Body of pancreas (tissue), 4 donors: ENCODE data around the gene GGT6. TPM values are rescaled to one million over a fixed set of nuclear protein-coding genes. Genes with fewer than 3 reads are reported as not detected.

Experiments used
- ATAC-seq: fragments of 150-250 bp; one replicate; pipeline ENCODE4 v1.9.1; 2016
- DNase-seq, 4 donors: peaks; one replicate each; pipeline ENCODE4 v3.0.0-alpha.2; 2019
- H3K27ac ChIP-seq, 4 donors: fragments of 200-600 bp; sonication (generic); 1 replicate in 3 of 4; 2 replicates in 1 of 4; pipeline versions ENCODE4 v1.5.1 to v1.6.1; 2016 to 2019; ENCODE audit warnings: mild to moderate bottlenecking in 1 of 4, mixed read lengths in 1 of 4, moderate library complexity in 1 of 4
- H3K27me3 ChIP-seq, 2 donors: fragments of 200-600 bp; sonication (generic); one replicate each; pipeline ENCODE4 v1.6.0; 2016; ENCODE audit warnings: mild to moderate bottlenecking in 1 of 2
- H3K36me3 ChIP-seq, 2 donors: fragments of 200-600 bp; sonication (generic); replicated peaks in 1 of 2; 2 replicates each; pipeline ENCODE4 v1.5.1; 2016; ENCODE audit warnings: low read depth in 2 of 2; ENCODE audit not compliant: insufficient read depth in 1 of 2
- H3K4me1 ChIP-seq: fragments of 200-600 bp; sonication (generic); one replicate; pipeline ENCODE4 v1.6.0; 2016
- H3K4me3 ChIP-seq, 2 donors: fragments of 200-600 bp; sonication (generic); 1 replicate in 1 of 2; 2 replicates in 1 of 2; pipeline ENCODE4 v1.5.1; 2016 to 2019
- H3K9me3 ChIP-seq, 3 donors: fragments of 200-600 bp; sonication (generic); 1 replicate in 2 of 3; 2 replicates in 1 of 3; pipeline ENCODE4 v1.5.1; 2016
- CTCF ChIP-seq, 7 experiments: fragments of 450-650 bp in 4 of 7; fragments of 200-600 bp in 3 of 7; sonication (generic) in 3 of 7; IDR thresholded peaks; one replicate each; pipeline ENCODE4 v1.5.1; 2016 to 2019; ENCODE audit warnings: antibody characterized with exemption in 7 of 7
- POLR2A ChIP-seq, 3 donors: fragments of 450-650 bp; IDR thresholded peaks; one replicate each; pipeline ENCODE4 v1.6.1; 2016; ENCODE audit warnings: antibody characterized with exemption in 3 of 3, mild to moderate bottlenecking in 2 of 3
- WGBS, 2 donors: methylation state at CpG; one replicate each; pipeline ENCODE4 v1.1.5; 2017; 5-methylcytosine and 5-hydroxymethylcytosine counted together
- intact Hi-C: fragments of 100-400 bp; cut with DNase I; formaldehyde crosslinking; loops from one replicate; pipeline ENCODE4 v1.15.1; 2023
- total RNA-seq, 2 donors: library from RNA; depleted of rRNA; stranded (reverse); fragments of >200 nt; gene quantifications; one replicate each; pipeline ENCODE4 v1.1.0, GENCODE V29; 2016

Gene GGT6
- total RNA-seq, 2 donors from 2014 or later = 29.3 to 85.7 TPM

GRCh38 chr17:4565209-4566141, 5.1 kb upstream of the GGT6 start:
- H3K4me3 ChIP-seq = no peak overlapping the region
- H3K27me3 ChIP-seq = no peaks in the 10 kb centered on the region
- H3K9me3 ChIP-seq = no peaks in the 10 kb centered on the region
- 20 to 28% methylated on average over 16 of the region's 16 CpGs for WGBS, 2 donors
- peak overlapping the region in 1 of 4 donors; percentile 21 for H3K27ac ChIP-seq
- TF ChIP-seq CTCF (IDR thresholded peaks at IDR 0.05) = peak; percentile 73 to 84 (median 81)
- TF ChIP-seq POLR2A (IDR thresholded peaks at IDR 0.05) = no peak
- intact Hi-C loops = no loop called here
- DNase-seq (peak; percentile 71 to 83 (median 78)), ATAC-seq (peak; percentile 87)
- H3K4me1 ChIP-seq = peaks cover 21% of the 10 kb centered on the region
- H3K36me3 ChIP-seq = no peaks in the 10 kb centered on the region

DNA sequence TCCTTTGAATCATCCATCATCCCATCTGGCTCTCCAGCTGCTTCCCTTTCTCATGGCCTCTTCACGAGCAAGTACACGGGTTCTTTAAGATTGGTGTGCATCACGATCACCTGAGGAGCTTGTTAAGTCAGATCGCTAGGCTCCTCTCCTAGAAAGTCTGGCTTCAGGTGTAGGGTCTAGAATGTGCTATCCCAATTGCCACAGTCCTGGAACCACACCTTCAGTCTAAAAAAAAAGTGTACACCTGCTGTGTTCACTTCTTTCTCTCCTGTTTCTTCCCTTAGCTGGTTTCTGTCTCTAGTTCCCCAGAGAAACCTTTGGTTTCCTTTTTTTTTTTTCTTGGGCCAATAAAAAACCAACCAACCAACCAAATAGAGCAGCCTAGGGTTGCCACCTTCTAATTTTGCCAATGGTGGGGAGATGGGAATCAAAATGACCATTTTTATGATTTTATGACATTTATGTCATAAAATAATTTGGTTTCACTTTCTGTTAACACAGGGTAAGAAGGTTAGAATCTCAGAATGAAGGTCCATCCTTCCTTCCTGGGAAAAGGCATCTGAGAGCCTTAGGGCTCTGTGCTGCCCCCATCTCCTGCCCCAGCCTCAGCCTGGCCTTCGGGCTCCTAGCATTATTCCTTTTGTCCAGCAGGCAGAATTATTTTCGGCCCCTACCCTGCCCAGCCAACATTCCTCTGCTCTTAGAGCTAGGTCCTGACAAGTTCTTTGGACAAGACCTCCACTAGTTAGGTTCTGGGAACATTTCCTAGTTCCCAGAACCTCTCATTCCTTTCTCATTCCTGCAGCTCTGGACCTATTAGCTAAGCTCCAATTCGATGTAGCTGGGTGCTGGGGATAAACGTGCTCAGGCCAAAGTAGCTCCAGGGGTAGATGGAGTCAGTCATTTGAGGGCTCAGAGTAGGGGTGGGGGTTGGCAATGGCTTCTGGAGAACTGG, 1.9 kb upstream of the GGT6 start:
- no peak for ATAC-seq

GRCh38 chr17:4560837-4561256, 470 bp upstream of the GGT6 start:
- no peaks in the 10 kb centered on the region for H3K27me3 ChIP-seq
- no peaks in the 10 kb centered on the region for H3K36me3 ChIP-seq
- peak overlapping the region; percentile 78 to 87 (median 80) for H3K27ac ChIP-seq
- intact Hi-C loops = no loop called here
- no peak for DNase-seq
- 41 to 46% methylated on average over 10 to 11 of the region's 11 CpGs for WGBS, 2 donors
- ATAC-seq = peak; percentile 2
- no peaks in the 10 kb centered on the region for H3K9me3 ChIP-seq
- TF ChIP-seq CTCF (IDR thresholded peaks at IDR 0.05) = peak in 1 of 7 experiments; percentile 14
- no peak for TF ChIP-seq POLR2A (IDR thresholded peaks at IDR 0.05)
- H3K4me3 ChIP-seq = no peak overlapping the region
- peaks cover 43% of the 10 kb centered on the region for H3K4me1 ChIP-seq

More for the DNA sequence above, 1.9 kb upstream of the GGT6 start:
- no peak for DNase-seq
- intact Hi-C loops = no loop called here
- WGBS, 2 donors = 61 to 68% methylated on average over 8 of the region's 8 CpGs
- H3K9me3 ChIP-seq = no peaks in the 10 kb centered on the region
- H3K36me3 ChIP-seq = no peaks in the 10 kb centered on the region
- H3K4me1 ChIP-seq = peaks cover 46% of the 10 kb centered on the region
- no peak for TF ChIP-seq POLR2A (IDR thresholded peaks at IDR 0.05)
- TF ChIP-seq CTCF (IDR thresholded peaks at IDR 0.05) = no peak
- H3K27me3 ChIP-seq = no peaks in the 10 kb centered on the region
- H3K27ac ChIP-seq = peak overlapping the region in 2 of 4 donors; percentile 37 to 38
- H3K4me3 ChIP-seq = no peak overlapping the region

- WGBS, 2 donors = 23 to 29% methylated on average over 1 to 5 of the region's 5 CpGs
- Histone ChIP-seq H3K27ac (peak overlapping the region; percentile 78 to 87 (median 80)), H3K4me3 (peak overlapping the region; percentile 6 to 13), H3K27me3 (no peaks in the 10 kb centered on the region), H3K9me3 (no peaks in the 10 kb centered on the region), H3K4me1 (peaks cover 39% of the 10 kb centered on the region), H3K36me3 (no peaks in the 10 kb centered on the region)
- DNase-seq (no peak), ATAC-seq (peak; percentile 2)
- TF ChIP-seq CTCF (IDR thresholded peaks at IDR 0.05) (no peak), POLR2A (IDR thresholded peaks at IDR 0.05) (no peak)
- intact Hi-C loops = no loop called here
Observed at GRCh38 chr17:4559966-4560365, 411 bp downstream of the GGT6 start.
